ENCODE measurements around the gene TRMT5.
A peak's percentile ranks its signal among the peaks of the same experiment; 100 is the strongest.

The TRMT5 gene, protein sequence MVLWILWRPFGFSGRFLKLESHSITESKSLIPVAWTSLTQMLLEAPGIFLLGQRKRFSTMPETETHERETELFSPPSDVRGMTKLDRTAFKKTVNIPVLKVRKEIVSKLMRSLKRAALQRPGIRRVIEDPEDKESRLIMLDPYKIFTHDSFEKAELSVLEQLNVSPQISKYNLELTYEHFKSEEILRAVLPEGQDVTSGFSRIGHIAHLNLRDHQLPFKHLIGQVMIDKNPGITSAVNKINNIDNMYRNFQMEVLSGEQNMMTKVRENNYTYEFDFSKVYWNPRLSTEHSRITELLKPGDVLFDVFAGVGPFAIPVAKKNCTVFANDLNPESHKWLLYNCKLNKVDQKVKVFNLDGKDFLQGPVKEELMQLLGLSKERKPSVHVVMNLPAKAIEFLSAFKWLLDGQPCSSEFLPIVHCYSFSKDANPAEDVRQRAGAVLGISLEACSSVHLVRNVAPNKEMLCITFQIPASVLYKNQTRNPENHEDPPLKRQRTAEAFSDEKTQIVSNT

DNA sequence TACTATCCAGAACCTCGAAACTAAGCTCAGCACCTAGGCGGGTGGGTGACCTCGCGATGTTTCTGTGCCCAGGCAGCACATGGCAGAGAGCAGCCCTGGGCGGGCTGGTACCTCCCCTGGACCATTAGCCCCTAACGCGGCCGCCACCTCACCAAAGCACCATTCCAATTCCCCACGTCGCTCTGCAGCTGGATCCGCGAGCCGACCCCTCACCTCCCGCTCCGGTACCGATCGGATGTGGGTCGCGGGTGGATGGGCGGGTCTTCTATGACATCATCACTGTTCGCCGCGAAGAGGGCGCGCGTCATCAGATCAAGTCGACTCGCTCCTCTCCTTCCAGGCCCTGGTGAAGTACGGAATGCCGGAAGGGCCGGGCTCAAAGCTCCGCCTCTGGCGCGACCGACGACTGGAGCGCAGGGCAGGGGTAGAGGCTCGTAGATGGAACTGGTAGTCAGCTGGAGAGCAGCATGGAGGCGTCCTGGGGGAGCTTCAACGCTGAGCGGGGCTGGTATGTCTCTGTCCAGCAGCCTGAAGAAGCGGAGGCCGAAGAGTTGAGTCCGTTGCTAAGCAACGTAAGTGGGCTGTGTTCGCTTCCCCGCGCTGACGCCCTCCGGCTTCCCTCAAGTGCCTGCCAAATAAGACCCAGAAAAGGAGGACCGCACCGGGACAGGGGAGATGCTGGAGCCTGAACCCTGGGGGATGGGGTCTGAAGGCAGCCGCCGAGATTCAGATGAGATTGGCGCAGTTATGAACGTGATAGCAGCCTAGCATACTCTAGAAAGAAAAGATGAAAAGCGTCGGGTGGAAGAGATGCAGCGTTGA is at the start of gene TRMT5, which contains the start of gene SLC38A6:
TRMT5 (minus strand) TSS at position 269 of the 822 bp plus-strand sequence; CDS start at position 163, 106 bp downstream.
SLC38A6 (plus strand) TSS at position 435 of the 822 bp plus-strand sequence; CDS start at position 468, 33 bp downstream.
- Histone ChIP-seq H3K4me1 (ENCODE audit: control insufficient read depth, insufficient read depth, low read length) (peaks cover 9% of the 10 kb centered on the region), H3K36me3 (ENCODE audit: control insufficient read depth, insufficient read depth, low read length) (peaks cover 27% of the 10 kb centered on the region), H3K27ac (ENCODE audit: low read depth, low read length) (peak within 1 kb of the TSS; percentile 76), H3K27me3 (ENCODE audit: control insufficient read depth, insufficient read depth, low read length) (no peaks in the 10 kb centered on the region), H3K4me3 (ENCODE audit: low read depth, low read length) (peak within 1 kb of the TSS; percentile 94), H3K9ac (ENCODE audit: low read length) (peak within 1 kb of the TSS; percentile 93), H3K9me3 (ENCODE audit: control insufficient read depth, insufficient read depth, low read depth, low read length) (no peaks in the 10 kb centered on the region)

GRCh38 chr14:61026526-61026925 is 45.6 kb upstream of the TRMT5 start:
- H3K4me3 ChIP-seq (ENCODE audit: low read depth, low read length): no peak overlapping the region
- H3K4me1 ChIP-seq (ENCODE audit: control insufficient read depth, insufficient read depth, low read length): no peaks in the 10 kb centered on the region
- H3K27ac ChIP-seq (ENCODE audit: low read depth, low read length): no peak overlapping the region
- H3K36me3 ChIP-seq (ENCODE audit: control insufficient read depth, insufficient read depth, low read length): no peaks in the 10 kb centered on the region
- no peaks in the 10 kb centered on the region for H3K9me3 ChIP-seq (ENCODE audit: control insufficient read depth, insufficient read depth, low read depth, low read length)
- no peaks in the 10 kb centered on the region for H3K27me3 ChIP-seq (ENCODE audit: control insufficient read depth, insufficient read depth, low read length)
- no peak overlapping the region for H3K9ac ChIP-seq (ENCODE audit: low read length)

DNA sequence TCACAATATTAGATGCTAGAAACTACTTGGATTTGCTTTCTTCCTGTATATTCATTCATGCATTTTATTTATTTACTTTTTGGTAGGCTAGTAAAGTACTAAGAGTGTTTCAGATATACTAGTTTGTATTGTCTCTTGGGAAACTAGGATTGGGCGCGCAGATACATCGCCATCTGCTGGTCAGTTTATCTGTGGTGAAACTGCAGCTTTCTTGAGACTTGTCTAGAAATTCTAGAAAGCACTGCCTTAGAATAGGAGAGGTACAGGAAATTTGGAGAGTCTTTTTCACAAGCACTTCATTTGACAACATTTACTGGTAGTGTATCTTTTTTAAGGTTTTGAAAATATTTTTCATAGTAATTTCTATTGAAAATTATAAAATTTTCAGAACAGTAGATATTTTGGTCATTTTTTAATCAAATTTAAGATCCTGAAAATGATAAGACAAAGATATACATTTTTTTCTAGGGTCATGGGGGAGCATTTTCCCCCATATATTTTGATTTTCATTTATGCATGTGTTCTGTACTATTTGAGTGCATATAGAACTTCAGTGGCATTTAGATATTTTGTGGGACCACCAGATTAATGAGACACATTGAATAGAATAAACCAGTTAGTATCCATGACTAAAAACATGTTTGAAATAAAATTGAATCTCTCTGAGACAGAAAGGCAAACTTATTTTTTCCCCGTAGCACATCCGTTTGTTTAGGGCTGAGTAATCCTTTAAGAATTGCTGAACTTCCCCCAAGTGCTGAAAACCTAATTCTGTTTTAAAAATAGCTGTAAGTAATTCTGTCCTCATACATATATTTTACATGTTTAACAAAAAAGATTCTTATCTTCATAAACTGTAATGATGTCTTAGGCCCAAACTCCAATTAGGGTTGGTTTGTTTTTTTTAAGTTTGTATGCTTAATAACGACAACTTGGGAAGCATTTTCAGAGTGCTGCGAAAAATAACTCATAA is 44.7 kb upstream of the TRMT5 start:
- Histone ChIP-seq H3K4me3 (ENCODE audit: low read depth, low read length) (no peak overlapping the region), H3K36me3 (ENCODE audit: control insufficient read depth, insufficient read depth, low read length) (no peaks in the 10 kb centered on the region), H3K9ac (ENCODE audit: low read length) (no peak overlapping the region), H3K27me3 (ENCODE audit: control insufficient read depth, insufficient read depth, low read length) (no peaks in the 10 kb centered on the region), H3K4me1 (ENCODE audit: control insufficient read depth, insufficient read depth, low read length) (no peaks in the 10 kb centered on the region), H3K9me3 (ENCODE audit: control insufficient read depth, insufficient read depth, low read depth, low read length) (no peaks in the 10 kb centered on the region), H3K27ac (ENCODE audit: low read depth, low read length) (no peak overlapping the region)

- Histone ChIP-seq H3K36me3 (ENCODE audit: control insufficient read depth, insufficient read depth, low read length) (no peaks in the 10 kb centered on the region), H3K4me1 (ENCODE audit: control insufficient read depth, insufficient read depth, low read length) (no peaks in the 10 kb centered on the region), H3K9me3 (ENCODE audit: control insufficient read depth, insufficient read depth, low read depth, low read length) (peaks cover 4% of the 10 kb centered on the region)
Measured at GRCh38 chr14:61019537-61019936, 38.7 kb upstream of the TRMT5 start.

DNA sequence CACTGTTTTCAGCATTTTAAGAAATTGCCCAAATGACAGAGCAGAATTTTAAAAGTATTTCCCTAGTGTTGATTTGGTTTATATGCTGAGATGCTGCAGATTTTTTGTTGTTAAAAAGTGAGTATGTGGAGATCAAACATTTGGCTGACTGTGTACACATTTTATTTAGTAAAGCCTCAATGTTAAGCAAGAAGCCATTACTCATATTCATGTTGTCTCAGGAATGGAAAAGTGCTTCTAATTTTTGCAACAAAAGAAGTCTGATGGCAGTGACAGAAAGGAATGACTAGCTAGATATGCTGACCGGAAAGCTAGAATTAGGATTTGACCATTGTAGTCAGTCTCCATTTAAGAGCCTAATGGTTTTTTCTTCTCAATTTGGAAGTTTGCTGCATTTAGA is 22.7 kb upstream of the TRMT5 start:
- Histone ChIP-seq H3K27ac (ENCODE audit: low read depth, low read length) (no peak overlapping the region), H3K4me1 (ENCODE audit: control insufficient read depth, insufficient read depth, low read length) (no peaks in the 10 kb centered on the region), H3K4me3 (ENCODE audit: low read depth, low read length) (no peak overlapping the region), H3K36me3 (ENCODE audit: control insufficient read depth, insufficient read depth, low read length) (no peaks in the 10 kb centered on the region), H3K9ac (ENCODE audit: low read length) (no peak overlapping the region), H3K27me3 (ENCODE audit: control insufficient read depth, insufficient read depth, low read length) (no peaks in the 10 kb centered on the region), H3K9me3 (ENCODE audit: control insufficient read depth, insufficient read depth, low read depth, low read length) (no peaks in the 10 kb centered on the region)

More at GRCh38 chr14:61019537-61019936, 38.7 kb upstream of the TRMT5 start:
- Histone ChIP-seq H3K27ac (ENCODE audit: low read depth, low read length) (no peak overlapping the region), H3K9ac (ENCODE audit: low read length) (no peak overlapping the region), H3K4me3 (ENCODE audit: low read depth, low read length) (no peak overlapping the region), H3K27me3 (ENCODE audit: control insufficient read depth, insufficient read depth, low read length) (no peaks in the 10 kb centered on the region)

- Histone ChIP-seq H3K36me3 (ENCODE audit: control insufficient read depth, insufficient read depth, low read length) (peaks cover 4% of the 10 kb centered on the region; the same call in 1 of the 2 replicates), H3K9me3 (ENCODE audit: control insufficient read depth, insufficient read depth, low read depth, low read length) (no peaks in the 10 kb centered on the region), H3K9ac (ENCODE audit: low read length) (no peak overlapping the region), H3K4me3 (ENCODE audit: low read depth, low read length) (no peak overlapping the region), H3K27ac (ENCODE audit: low read depth, low read length) (no peak overlapping the region), H3K27me3 (ENCODE audit: control insufficient read depth, insufficient read depth, low read length) (no peaks in the 10 kb centered on the region), H3K4me1 (ENCODE audit: control insufficient read depth, insufficient read depth, low read length) (no peaks in the 10 kb centered on the region)
Measured at GRCh38 chr14:60999536-60999935, 18.7 kb upstream of the TRMT5 start.

- H3K36me3 ChIP-seq (ENCODE audit: control insufficient read depth, insufficient read depth, low read length): peaks cover 4% of the 10 kb centered on the region; the same call in 1 of the 2 replicates
- no peaks in the 10 kb centered on the region for H3K9me3 ChIP-seq (ENCODE audit: control insufficient read depth, insufficient read depth, low read depth, low read length)
- H3K4me1 ChIP-seq (ENCODE audit: control insufficient read depth, insufficient read depth, low read length): no peaks in the 10 kb centered on the region
- H3K27ac ChIP-seq (ENCODE audit: low read depth, low read length): no peak overlapping the region
- no peak overlapping the region for H3K4me3 ChIP-seq (ENCODE audit: low read depth, low read length)
- H3K9ac ChIP-seq (ENCODE audit: low read length): no peak overlapping the region
- no peaks in the 10 kb centered on the region for H3K27me3 ChIP-seq (ENCODE audit: control insufficient read depth, insufficient read depth, low read length)
Measured at GRCh38 chr14:60998617-60999016, 17.7 kb upstream of the TRMT5 start.

- H3K9me3 ChIP-seq (ENCODE audit: control insufficient read depth, insufficient read depth, low read depth, low read length): no peaks in the 10 kb centered on the region
- no peak overlapping the region for H3K4me3 ChIP-seq (ENCODE audit: low read depth, low read length)
- no peaks in the 10 kb centered on the region for H3K4me1 ChIP-seq (ENCODE audit: control insufficient read depth, insufficient read depth, low read length)
- H3K27ac ChIP-seq (ENCODE audit: low read depth, low read length): no peak overlapping the region
- H3K9ac ChIP-seq (ENCODE audit: low read length): no peak overlapping the region
- H3K27me3 ChIP-seq (ENCODE audit: control insufficient read depth, insufficient read depth, low read length): no peaks in the 10 kb centered on the region
- peaks cover 34% of the 10 kb centered on the region for H3K36me3 ChIP-seq (ENCODE audit: control insufficient read depth, insufficient read depth, low read length)
Measured at GRCh38 chr14:60989599-60989998, 8.7 kb upstream of the TRMT5 start.

GRCh38 chr14:60986500-60986899 is 5.6 kb upstream of the TRMT5 start:
- no peaks in the 10 kb centered on the region for H3K9me3 ChIP-seq (ENCODE audit: control insufficient read depth, insufficient read depth, low read depth, low read length)
- H3K4me3 ChIP-seq (ENCODE audit: low read depth, low read length): no peak overlapping the region
- H3K27ac ChIP-seq (ENCODE audit: low read depth, low read length): no peak overlapping the region
- no peak overlapping the region for H3K9ac ChIP-seq (ENCODE audit: low read length)
- H3K4me1 ChIP-seq (ENCODE audit: control insufficient read depth, insufficient read depth, low read length): peaks cover 5% of the 10 kb centered on the region
- H3K27me3 ChIP-seq (ENCODE audit: control insufficient read depth, insufficient read depth, low read length): no peaks in the 10 kb centered on the region
- peaks cover 29% of the 10 kb centered on the region for H3K36me3 ChIP-seq (ENCODE audit: control insufficient read depth, insufficient read depth, low read length)

GRCh38 chr14:60984196-60984595 is 3.3 kb upstream of the TRMT5 start:
- H3K27ac ChIP-seq (ENCODE audit: low read depth, low read length): no peak overlapping the region
- no peak overlapping the region for H3K4me3 ChIP-seq (ENCODE audit: low read depth, low read length)

More at GRCh38 chr14:60984196-60984595, 3.3 kb upstream of the TRMT5 start:
- Histone ChIP-seq H3K9me3 (ENCODE audit: control insufficient read depth, insufficient read depth, low read depth, low read length) (no peaks in the 10 kb centered on the region), H3K4me1 (ENCODE audit: control insufficient read depth, insufficient read depth, low read length) (peaks cover 9% of the 10 kb centered on the region), H3K36me3 (ENCODE audit: control insufficient read depth, insufficient read depth, low read length) (peaks cover 18% of the 10 kb centered on the region), H3K27me3 (ENCODE audit: control insufficient read depth, insufficient read depth, low read length) (no peaks in the 10 kb centered on the region), H3K9ac (ENCODE audit: low read length) (no peak overlapping the region)

Measured in HUES6 (cell line).